HG03575 (cell line): ENCODE results near the gene PCDHGA1.
"Not testable (repeated sequence)": the region's sequence is repeated elsewhere in the genome, so short reads cannot be mapped to it uniquely, and the experiment has no call there.

Source experiments
- ATAC-seq: cut with Tn5 transposase; IDR thresholded peaks from one replicate; pipeline ENCODE4 v1.9.1; 2021; ENCODE audit not compliant: unreplicated experiment, insufficient number of reproducible peaks, low FRiP score; ENCODE audit errors: extremely low read depth

PCDHGA1 gene

GRCh38 chr5:141399555-141400258, 69.4 kb downstream of the PCDHGA1 start:
- ATAC-seq, result no peak

- no peak for ATAC-seq
These were observed 72.4 kb downstream of the PCDHGA1 start, which contains the start of gene PCDHGA9 for GRCh38 chr5:141402553-141403243. Gene PCDHGA9 (plus strand): TSS chr5:141402778. CDS start chr5:141402953, 175 bp downstream.

- ATAC-seq, result no peak
These were observed 73.1 kb downstream of the PCDHGA1 start for GRCh38 chr5:141403387-141403786.

GRCh38 chr5:141407790-141408505, 77.6 kb downstream of the PCDHGA1 start, which contains the start of gene PCDHGB6:
Gene PCDHGB6 (plus strand): TSS chr5:141408021. CDS start chr5:141408203, 182 bp downstream.
- ATAC-seq, result not testable (repeated sequence)

- no peak for ATAC-seq
These were observed 79.4 kb downstream of the PCDHGA1 start for GRCh38 chr5:141409598-141410306.

- ATAC-seq, result no peak
These were observed 81.3 kb downstream of the PCDHGA1 start for GRCh38 chr5:141411575-141411974.

- no peak for ATAC-seq
These were observed 82.7 kb downstream of the PCDHGA1 start, which contains the start of gene PCDHGA10 for GRCh38 chr5:141412854-141413539. Gene PCDHGA10 (plus strand): TSS chr5:141412987. CDS start chr5:141413176, 189 bp downstream.

GRCh38 chr5:141413540-141414069, 83.3 kb downstream of the PCDHGA1 start:
- ATAC-seq, result no peak

- not testable (repeated sequence) for ATAC-seq
These were observed 84.4 kb downstream of the PCDHGA1 start for GRCh38 chr5:141414548-141415274.

- not testable (repeated sequence) for ATAC-seq
These were observed 84.9 kb downstream of the PCDHGA1 start for GRCh38 chr5:141415275-141415618.

GRCh38 chr5:141417494-141418172, 87.3 kb downstream of the PCDHGA1 start, which contains the start of gene PCDHGB7:
Gene PCDHGB7 (plus strand): TSS chr5:141417677. CDS start chr5:141417860, 183 bp downstream.
- not testable (repeated sequence) for ATAC-seq

- ATAC-seq, result no peak
These were observed 89.0 kb downstream of the PCDHGA1 start for GRCh38 chr5:141419074-141419880.

GRCh38 chr5:141420855-141421488, 90.7 kb downstream of the PCDHGA1 start, which contains the start of gene PCDHGA11:
Gene PCDHGA11 (plus strand): TSS chr5:141421051. CDS start chr5:141421228, 177 bp downstream.
- ATAC-seq, result no peak

GRCh38 chr5:141421489-141421855, 91.2 kb downstream of the PCDHGA1 start:
- no peak for ATAC-seq

GRCh38 chr5:141422742-141423291, 92.5 kb downstream of the PCDHGA1 start:
- no peak for ATAC-seq
